HUES48 (cell line): ENCODE measurements around the gene KIAA0753.

Experiments used
- H3K27ac ChIP-seq: one replicate; pipeline ENCODE4 v1.7.0; 2013; ENCODE audit warnings: low read depth, low read length, inconsistent platforms
- H3K27me3 ChIP-seq: 2 replicates; pipeline ENCODE4 v1.6.1; 2013; ENCODE audit warnings: mild to moderate bottlenecking, low read length; ENCODE audit not compliant: control insufficient read depth, insufficient read depth
- H3K36me3 ChIP-seq: 2 replicates; pipeline ENCODE4 v1.6.1; 2013; ENCODE audit warnings: low read length; ENCODE audit not compliant: control insufficient read depth, insufficient read depth
- H3K4me1 ChIP-seq: 2 replicates; pipeline ENCODE4 v1.6.1; 2013; ENCODE audit warnings: mild to moderate bottlenecking, low read length; ENCODE audit not compliant: control insufficient read depth, insufficient read depth
- H3K4me3 ChIP-seq: 2 replicates; pipeline ENCODE4 v1.5.1; 2013; ENCODE audit warnings: mild to moderate bottlenecking, low read depth, low read length
- H3K9ac ChIP-seq: 2 replicates; pipeline ENCODE4 v1.6.1; 2013; ENCODE audit warnings: mild to moderate bottlenecking, low read depth, low read length, moderate library complexity
- H3K9me3 ChIP-seq: 2 replicates; pipeline ENCODE4 v1.6.1; 2013; ENCODE audit warnings: low read length; ENCODE audit not compliant: control insufficient read depth, insufficient read depth

KIAA0753 gene

DNA sequence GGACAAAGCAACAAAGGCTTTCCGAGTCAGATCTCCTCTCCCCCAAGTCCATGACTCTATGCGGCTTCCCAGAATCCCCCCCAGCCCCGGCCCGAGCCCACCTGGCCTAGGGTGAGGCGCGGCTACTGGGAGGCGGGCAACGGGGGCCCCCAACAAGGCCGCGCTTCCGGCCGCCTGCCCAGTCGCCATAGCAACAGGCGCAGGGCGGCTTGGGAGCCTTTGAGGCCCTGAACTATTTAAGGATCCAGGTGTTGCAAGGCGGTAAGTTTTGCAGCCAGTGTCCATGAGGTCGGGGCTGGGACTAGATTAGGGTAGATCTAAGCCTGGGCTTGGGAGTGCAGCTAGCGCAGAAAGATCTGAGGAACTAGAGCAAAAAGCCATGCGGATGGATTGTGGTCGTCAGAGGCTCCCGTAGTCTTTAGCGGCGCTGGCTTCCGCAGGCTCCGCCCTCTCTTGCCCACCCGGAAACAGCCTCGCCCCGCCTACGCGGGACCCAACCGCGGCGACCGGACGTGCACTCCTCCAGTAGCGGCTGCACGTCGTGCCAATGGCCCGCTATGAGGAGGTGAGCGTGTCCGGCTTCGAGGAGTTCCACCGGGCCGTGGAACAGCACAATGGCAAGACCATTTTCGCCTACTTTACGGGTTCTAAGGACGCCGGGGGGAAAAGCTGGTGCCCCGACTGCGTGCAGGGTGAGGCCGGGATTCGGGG lies at the start of gene KIAA0753, which contains the start of gene TXNDC17:
Gene KIAA0753, minus strand, starts transcription at position 176 of the 711 bp plus-strand sequence. CDS start 5,608 bp downstream, outside the sequence.
Gene TXNDC17, plus strand, starts transcription at position 525 of the 711 bp plus-strand sequence. Its CDS starts 23 bp downstream, at position 548.
- Histone ChIP-seq H3K9me3 (no peaks in the 10 kb centered on the region), H3K27me3 (no peaks in the 10 kb centered on the region), H3K4me3 (peak within 1 kb of the TSS; percentile 80), H3K27ac (peak within 1 kb of the TSS; percentile 96), H3K9ac (peak within 1 kb of the TSS; percentile 88), H3K36me3 (peaks cover 36% of the 10 kb centered on the region), H3K4me1 (0 out of 2 replicates have a peak, but pooled peaks cover 6% of the 10 kb centered on the region)

DNA sequence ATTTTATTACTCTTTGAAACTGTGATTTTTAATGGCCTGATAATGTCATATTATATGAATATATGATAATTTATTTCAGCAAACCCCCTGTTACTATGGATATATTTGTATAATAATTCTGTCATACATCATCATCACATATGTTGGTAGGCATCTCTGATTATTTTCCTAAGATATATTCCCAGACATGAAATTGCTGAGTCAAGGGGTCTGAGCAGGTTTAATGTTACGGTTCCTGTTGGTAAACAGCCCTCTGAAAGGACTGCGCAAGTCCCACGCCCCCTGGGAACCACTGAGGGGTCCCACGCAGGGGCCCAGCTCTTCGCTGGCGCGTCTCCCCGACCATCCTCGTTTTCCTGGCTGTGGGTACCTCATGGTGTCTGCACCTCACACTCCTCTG lies 48.4 kb upstream of the KIAA0753 start:
- H3K4me1 ChIP-seq, result no peaks in the 10 kb centered on the region
- H3K9me3 ChIP-seq, result no peaks in the 10 kb centered on the region
- H3K9ac ChIP-seq, result no peak overlapping the region
- no peaks in the 10 kb centered on the region for H3K27me3 ChIP-seq
- no peak overlapping the region for H3K4me3 ChIP-seq
- no peaks in the 10 kb centered on the region for H3K36me3 ChIP-seq
- H3K27ac ChIP-seq, result no peak overlapping the region

DNA sequence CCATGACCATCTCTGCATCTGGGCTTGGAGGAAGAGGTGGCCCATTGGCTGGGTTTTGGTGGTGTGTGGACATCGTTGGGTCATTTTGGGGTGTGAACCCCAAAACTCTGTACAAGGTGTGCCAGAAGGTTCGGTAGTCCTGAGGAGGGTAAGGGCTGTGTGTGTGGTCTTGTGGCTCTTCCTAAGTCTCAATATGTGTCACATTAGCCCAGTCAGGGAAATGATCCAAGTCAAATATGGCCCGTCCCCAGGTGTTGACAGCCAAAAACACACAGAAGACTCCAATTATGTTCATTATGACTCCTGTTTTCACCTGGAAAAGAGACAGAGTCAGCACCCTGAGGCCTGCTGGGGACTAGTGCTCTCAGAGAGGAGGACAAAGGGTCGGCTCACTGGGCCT lies 45.5 kb upstream of the KIAA0753 start:
- H3K9me3 ChIP-seq, result no peaks in the 10 kb centered on the region
- H3K4me3 ChIP-seq, result no peak overlapping the region
- no peaks in the 10 kb centered on the region for H3K4me1 ChIP-seq

DNA sequence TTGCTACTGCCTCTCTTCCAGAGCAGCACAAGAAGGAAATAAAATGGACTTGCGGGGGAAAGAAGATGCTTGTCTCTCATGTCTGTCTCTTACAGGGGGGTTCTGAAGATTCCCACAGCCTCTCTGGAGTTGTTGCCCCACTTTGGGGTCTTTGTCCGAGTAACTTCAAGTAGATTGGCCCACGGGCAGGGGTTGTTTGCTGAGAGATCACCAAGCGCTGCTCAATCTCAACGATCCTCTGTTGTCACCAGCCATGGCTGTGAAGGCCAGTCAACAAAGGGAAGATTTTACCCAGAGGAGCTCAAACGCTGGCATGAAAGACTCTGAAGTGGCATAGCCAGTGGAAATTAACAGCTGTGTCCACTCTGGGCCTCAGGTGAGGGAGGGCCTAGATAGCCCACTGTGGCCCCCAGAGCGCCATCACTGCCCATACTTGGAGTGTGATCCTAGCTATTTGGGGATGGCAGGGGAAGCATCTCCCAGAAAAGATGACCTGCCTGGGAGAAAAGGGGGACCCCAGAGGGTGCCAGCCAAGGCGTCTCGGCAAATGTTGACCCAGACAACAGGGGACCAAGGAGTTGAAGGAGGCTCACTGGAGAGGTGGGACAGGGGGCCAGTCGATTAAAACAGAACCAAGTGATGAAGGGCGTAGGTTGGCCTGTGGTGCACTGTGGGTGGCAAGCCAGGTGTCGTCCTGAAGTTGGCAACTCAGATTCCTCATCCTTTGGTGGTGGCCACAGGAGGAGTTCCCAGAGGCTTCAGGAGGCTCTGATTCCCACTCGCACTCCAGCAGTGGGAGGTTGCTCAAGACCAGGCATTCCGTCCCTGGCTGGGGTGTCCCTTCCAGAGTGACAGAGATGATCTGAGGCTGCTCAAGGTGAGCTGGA lies 44.6 kb upstream of the KIAA0753 start:
- Histone ChIP-seq H3K27ac (no peak overlapping the region), H3K4me1 (no peaks in the 10 kb centered on the region), H3K36me3 (no peaks in the 10 kb centered on the region), H3K9me3 (no peaks in the 10 kb centered on the region), H3K4me3 (no peak overlapping the region), H3K9ac (no peak overlapping the region), H3K27me3 (no peaks in the 10 kb centered on the region)

More for the DNA sequence above, 45.5 kb upstream of the KIAA0753 start:
- H3K36me3 ChIP-seq, result no peaks in the 10 kb centered on the region
- no peaks in the 10 kb centered on the region for H3K27me3 ChIP-seq
- no peak overlapping the region for H3K9ac ChIP-seq
- H3K27ac ChIP-seq, result no peak overlapping the region

DNA sequence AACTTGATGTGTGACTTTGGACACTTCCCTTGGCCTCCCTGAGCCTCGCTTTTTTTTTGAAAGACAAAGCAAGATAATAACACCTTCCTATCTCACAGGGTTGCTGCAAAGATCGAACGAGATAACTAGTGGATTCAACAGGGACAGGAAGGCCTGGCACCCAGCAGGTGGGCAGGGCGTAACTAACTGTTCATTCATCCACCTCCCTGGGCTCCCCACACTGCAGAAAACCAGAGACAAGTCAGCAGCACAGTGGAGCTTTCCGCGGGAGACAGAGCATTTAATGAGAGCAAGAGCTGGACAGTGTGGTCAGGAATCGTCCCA lies 43.9 kb upstream of the KIAA0753 start:
- H3K9me3 ChIP-seq, result no peaks in the 10 kb centered on the region
- H3K9ac ChIP-seq, result no peak overlapping the region
- H3K27me3 ChIP-seq, result no peaks in the 10 kb centered on the region
- H3K36me3 ChIP-seq, result no peaks in the 10 kb centered on the region
- H3K4me3 ChIP-seq, result no peak overlapping the region
- H3K4me1 ChIP-seq, result no peaks in the 10 kb centered on the region
- H3K27ac ChIP-seq, result no peak overlapping the region

DNA sequence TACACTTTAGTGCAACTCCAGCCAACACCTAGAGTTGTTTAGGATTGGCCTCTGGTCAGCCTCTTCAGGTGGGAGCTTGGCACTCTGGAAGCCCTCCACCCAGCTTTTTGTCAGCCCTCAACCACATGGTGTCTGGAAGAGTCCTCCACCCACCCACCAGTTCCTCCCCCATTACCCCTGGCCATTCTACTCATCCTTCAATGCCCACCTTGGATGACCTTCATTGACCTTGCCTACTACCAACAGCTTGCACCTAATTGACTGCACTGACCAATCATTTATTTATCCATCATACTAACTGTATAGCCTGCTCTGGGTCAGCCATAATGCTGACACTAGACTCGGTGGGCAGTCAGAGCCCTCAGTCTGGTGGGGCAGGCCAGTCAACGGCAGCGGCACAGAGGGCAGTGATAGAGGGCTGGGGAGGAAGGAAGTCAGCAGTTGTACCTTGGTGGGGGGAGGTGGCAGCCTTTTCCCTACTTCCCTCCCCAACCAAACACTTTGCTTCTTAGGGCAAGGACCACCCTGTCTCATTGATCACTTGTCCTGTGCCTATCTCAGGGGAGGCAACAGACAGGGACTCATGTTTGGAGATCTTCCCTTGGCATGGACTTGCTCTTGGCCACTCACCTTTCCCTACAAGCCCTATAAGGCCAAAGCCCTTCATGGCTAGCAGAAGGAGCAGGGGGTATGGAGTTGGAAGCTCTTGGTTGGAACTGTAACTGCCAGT lies 43.4 kb upstream of the KIAA0753 start:
- Histone ChIP-seq H3K4me3 (no peak overlapping the region), H3K9me3 (no peaks in the 10 kb centered on the region), H3K27ac (no peak overlapping the region), H3K4me1 (no peaks in the 10 kb centered on the region), H3K9ac (no peak overlapping the region), H3K27me3 (no peaks in the 10 kb centered on the region), H3K36me3 (no peaks in the 10 kb centered on the region)

DNA sequence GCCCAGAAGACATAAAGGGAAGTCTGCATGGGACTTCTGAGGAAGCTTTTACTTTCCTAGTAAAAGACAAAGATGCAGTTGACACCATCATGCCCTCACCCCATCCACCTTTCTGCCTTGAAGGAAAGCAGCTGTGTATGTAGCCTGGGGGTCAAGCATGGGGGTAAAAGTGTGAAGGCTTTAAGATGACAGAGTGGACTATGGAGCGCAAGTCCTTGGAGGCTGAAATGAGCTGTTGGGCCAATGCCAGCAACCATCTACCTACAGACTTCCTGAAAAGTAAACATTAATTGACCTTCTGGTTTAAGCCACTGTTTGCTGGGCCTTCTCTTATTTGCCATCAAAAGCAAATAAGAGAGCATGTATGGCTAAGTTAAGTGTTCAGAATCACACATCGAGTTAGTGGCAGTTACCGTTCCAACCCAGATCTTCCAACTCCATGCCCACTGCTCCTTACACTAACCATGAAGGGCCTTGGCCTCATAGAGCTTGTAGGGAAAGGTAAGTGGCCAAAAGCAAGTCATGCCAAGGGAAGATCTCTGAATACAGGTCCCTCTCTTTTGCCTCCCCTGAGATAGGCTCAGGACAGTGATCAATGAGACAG lies 42.7 kb upstream of the KIAA0753 start:
- Histone ChIP-seq H3K9ac (no peak overlapping the region), H3K4me1 (no peaks in the 10 kb centered on the region), H3K4me3 (no peak overlapping the region), H3K9me3 (no peaks in the 10 kb centered on the region), H3K36me3 (no peaks in the 10 kb centered on the region), H3K27me3 (no peaks in the 10 kb centered on the region), H3K27ac (no peak overlapping the region)

DNA sequence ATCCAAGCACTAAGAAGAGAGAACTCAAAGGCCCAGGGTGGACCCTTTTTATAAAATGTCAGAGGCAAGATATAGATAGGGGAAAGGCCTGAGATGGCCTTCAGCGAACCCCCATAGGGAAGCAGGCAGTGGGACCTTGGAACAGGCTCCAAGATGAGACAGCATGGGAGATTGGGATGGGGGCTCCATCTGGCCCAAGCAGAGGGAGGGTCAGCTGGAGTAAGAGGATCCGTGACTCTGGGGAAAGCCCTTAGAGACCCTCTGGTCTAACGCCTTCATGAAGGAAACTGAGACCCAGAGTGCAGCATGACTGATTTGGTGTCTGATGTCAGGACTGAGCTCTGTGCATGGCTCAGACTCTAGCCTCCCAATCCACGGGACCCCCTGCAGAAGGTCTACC lies 41.8 kb upstream of the KIAA0753 start:
- Histone ChIP-seq H3K4me1 (no peaks in the 10 kb centered on the region), H3K9me3 (no peaks in the 10 kb centered on the region), H3K36me3 (no peaks in the 10 kb centered on the region), H3K9ac (no peak overlapping the region), H3K27me3 (no peaks in the 10 kb centered on the region), H3K27ac (no peak overlapping the region), H3K4me3 (no peak overlapping the region)

DNA sequence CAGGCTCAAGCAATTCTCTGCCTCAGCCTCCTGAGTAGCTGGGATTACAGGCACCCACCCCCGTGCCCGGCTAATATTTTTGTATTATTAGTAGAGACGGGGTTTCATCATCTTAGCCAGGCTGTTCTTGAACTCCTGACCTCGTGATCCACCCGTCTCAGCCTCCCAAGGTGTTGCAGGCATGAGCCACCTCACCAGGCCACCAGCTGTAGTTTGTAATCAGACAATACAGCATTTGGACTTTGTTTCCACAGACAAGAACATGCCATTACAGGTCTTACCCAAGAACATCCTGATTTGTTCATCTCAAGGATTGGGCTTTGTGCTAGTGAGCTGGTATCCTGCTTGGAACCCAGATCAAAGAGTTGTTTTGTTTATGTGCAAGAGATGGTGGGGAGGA lies 41.2 kb upstream of the KIAA0753 start:
- no peaks in the 10 kb centered on the region for H3K27me3 ChIP-seq
- H3K27ac ChIP-seq, result no peak overlapping the region
- H3K4me3 ChIP-seq, result no peak overlapping the region
- no peaks in the 10 kb centered on the region for H3K9me3 ChIP-seq
- no peak overlapping the region for H3K9ac ChIP-seq
- H3K4me1 ChIP-seq, result no peaks in the 10 kb centered on the region
- no peaks in the 10 kb centered on the region for H3K36me3 ChIP-seq

DNA sequence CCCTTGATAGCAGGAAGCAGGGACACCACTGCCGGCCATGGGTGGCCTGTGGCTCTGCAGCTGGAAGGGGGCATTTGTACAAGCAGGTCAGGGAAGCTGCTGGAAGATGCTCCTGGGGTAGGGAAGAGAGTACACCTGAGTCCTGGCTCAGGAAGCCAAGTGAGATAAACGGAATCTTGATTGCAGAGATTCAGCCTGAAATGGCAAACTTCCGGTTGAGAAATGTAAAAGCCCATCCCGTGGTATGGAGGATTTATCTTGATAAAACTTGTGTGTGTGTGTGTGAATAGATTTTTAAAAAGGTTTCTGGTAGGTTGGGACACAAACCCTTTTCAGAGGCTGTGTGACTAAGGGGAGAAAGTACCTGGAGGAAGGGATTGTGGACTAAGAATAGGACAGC lies 40.7 kb upstream of the KIAA0753 start:
- no peak overlapping the region for H3K4me3 ChIP-seq
- no peaks in the 10 kb centered on the region for H3K36me3 ChIP-seq
- H3K27ac ChIP-seq, result no peak overlapping the region
- H3K27me3 ChIP-seq, result no peaks in the 10 kb centered on the region
- no peaks in the 10 kb centered on the region for H3K4me1 ChIP-seq
- no peak overlapping the region for H3K9ac ChIP-seq
- H3K9me3 ChIP-seq, result no peaks in the 10 kb centered on the region
